SK-N-SH treated with all-trans-retinoic acid at 6 μM for 48 hours (cell line): ENCODE measurements around the gene HCRTR1.

ENCODE experiments used
- ATAC-seq: fragments of 200-7000 bp; cut with Tn5 transposase; 3 replicates; pipeline ENCODE4 v1.9.1; 2020; ENCODE audit warnings: mild to moderate bottlenecking, moderate library complexity
- ARNTL ChIP-seq: fragments of 450-650 bp; formaldehyde crosslinking; IDR thresholded peaks from 2 replicates; pipeline ENCODE4 v1.5.0; 2020; ENCODE audit warnings: low read depth, mild to moderate bottlenecking, moderate library complexity, borderline replicate concordance
- CSDC2 ChIP-seq: fragments of 250-450 bp; sonication (Bioruptor Pico); IDR thresholded peaks from 2 replicates; pipeline ENCODE4 v1.5.0; 2020; ENCODE audit warnings: mild to moderate bottlenecking, moderate library complexity
- ESRRG ChIP-seq: fragments of 250-450 bp; sonication (Bioruptor Pico); IDR thresholded peaks from 2 replicates; pipeline ENCODE4 v1.6.1; 2021; ENCODE audit warnings: mild to moderate bottlenecking
- GLIS3 ChIP-seq: fragments of 250-450 bp; sonication (Bioruptor Pico); IDR thresholded peaks from 2 replicates; pipeline ENCODE4 v1.5.0; 2020; ENCODE audit warnings: mild to moderate bottlenecking, moderate library complexity
- ISL1 ChIP-seq: fragments of 250-450 bp; sonication (Bioruptor Pico); IDR thresholded peaks from 2 replicates; pipeline ENCODE4 v2.1.2; 2022; ENCODE audit warnings: mild to moderate bottlenecking, moderate library complexity
- OSR1 ChIP-seq: fragments of 250-450 bp; sonication (Bioruptor Pico); IDR thresholded peaks from 2 replicates; pipeline ENCODE4 v1.8.0; 2022; ENCODE audit warnings: moderate library complexity, mild to moderate bottlenecking, inconsistent platforms
- PPARA ChIP-seq: fragments of 250-450 bp; sonication (Bioruptor Pico); IDR thresholded peaks from 2 replicates; pipeline ENCODE4 v1.5.0; 2020; ENCODE audit warnings: mild to moderate bottlenecking, borderline replicate concordance
- RARB ChIP-seq: fragments of 250-450 bp; sonication (Bioruptor Pico); IDR thresholded peaks from 2 replicates; pipeline ENCODE4 v1.8.0; 2021; ENCODE audit warnings: mild to moderate bottlenecking, moderate library complexity
- SNAI2 ChIP-seq: fragments of 250-450 bp; sonication (Bioruptor Pico); IDR thresholded peaks from 2 replicates; pipeline ENCODE4 v1.5.0; 2020; ENCODE audit warnings: mild to moderate bottlenecking, moderate library complexity
- TCF4 ChIP-seq: fragments of 250-450 bp; sonication (Bioruptor Pico); IDR thresholded peaks from 2 replicates; pipeline ENCODE4 v1.8.0; 2021; ENCODE audit warnings: mild to moderate bottlenecking, moderate library complexity, borderline replicate concordance
- TOX ChIP-seq: fragments of 250-450 bp; sonication (Bioruptor Pico); IDR thresholded peaks from 2 replicates; pipeline ENCODE4 v1.8.0; 2021; ENCODE audit warnings: mild to moderate bottlenecking, moderate library complexity, borderline replicate concordance
- ZC3H10 ChIP-seq: fragments of 250-450 bp; sonication (Bioruptor Pico); IDR thresholded peaks from 2 replicates; pipeline ENCODE4 v1.5.1; 2021; ENCODE audit warnings: mild to moderate bottlenecking, moderate library complexity
- ZFP3 ChIP-seq: fragments of 250-450 bp; sonication (Bioruptor Pico); IDR thresholded peaks from 2 replicates; pipeline ENCODE4 v1.5.0; 2020; ENCODE audit warnings: mild to moderate bottlenecking, moderate library complexity
- ZFP30 ChIP-seq: fragments of 450-650 bp; formaldehyde crosslinking; IDR thresholded peaks from 2 replicates; pipeline ENCODE4 v1.5.0; 2022; ENCODE audit warnings: mild to moderate bottlenecking, moderate library complexity
- ZNF565 ChIP-seq: fragments of 450-650 bp; formaldehyde crosslinking; conservative IDR thresholded peaks from 2 replicates; pipeline ENCODE4 v1.5.0; 2020; ENCODE audit warnings: low read depth, mild to moderate bottlenecking, moderate library complexity
- ZNF70 ChIP-seq: fragments of 450-650 bp; formaldehyde crosslinking; IDR thresholded peaks from 2 replicates; pipeline ENCODE4 v1.5.0; 2020; ENCODE audit warnings: mild to moderate bottlenecking, moderate library complexity
- ZNF8 ChIP-seq: fragments of 450-650 bp; formaldehyde crosslinking; IDR thresholded peaks from 2 replicates; pipeline ENCODE4 v1.5.0; 2020; ENCODE audit warnings: mild to moderate bottlenecking, moderate library complexity
- TF ChIP-seq, protein P1 (sequence below): fragments of 250-450 bp; sonication (Bioruptor Pico); IDR thresholded peaks from 2 replicates; pipeline ENCODE4 v1.5.1; 2021; ENCODE audit warnings: mild to moderate bottlenecking, moderate library complexity
- TF ChIP-seq, protein P2 (sequence below): fragments of 250-450 bp; sonication (Bioruptor Pico); IDR thresholded peaks from 2 replicates; pipeline ENCODE4 v1.5.1; 2020; ENCODE audit warnings: low read depth, mild to moderate bottlenecking, moderate library complexity
- TF ChIP-seq, protein P3 (sequence below): fragments of 250-450 bp; sonication (Bioruptor Pico); IDR thresholded peaks from 2 replicates; pipeline ENCODE4 v1.8.0; 2021; ENCODE audit warnings: low read depth, mild to moderate bottlenecking, moderate library complexity, borderline replicate concordance
- TF ChIP-seq, protein P4 (sequence below): fragments of 250-450 bp; sonication (Bioruptor Pico); IDR thresholded peaks from 2 replicates; pipeline ENCODE4 v1.5.0; 2020; ENCODE audit warnings: mild to moderate bottlenecking, moderate library complexity
- TF ChIP-seq, protein P5 (sequence below): fragments of 250-450 bp; sonication (Bioruptor Pico); IDR thresholded peaks from 2 replicates; pipeline ENCODE4 v1.8.0; 2020; ENCODE audit warnings: mild to moderate bottlenecking, moderate library complexity, borderline replicate concordance

The HCRTR1 gene

DNA sequence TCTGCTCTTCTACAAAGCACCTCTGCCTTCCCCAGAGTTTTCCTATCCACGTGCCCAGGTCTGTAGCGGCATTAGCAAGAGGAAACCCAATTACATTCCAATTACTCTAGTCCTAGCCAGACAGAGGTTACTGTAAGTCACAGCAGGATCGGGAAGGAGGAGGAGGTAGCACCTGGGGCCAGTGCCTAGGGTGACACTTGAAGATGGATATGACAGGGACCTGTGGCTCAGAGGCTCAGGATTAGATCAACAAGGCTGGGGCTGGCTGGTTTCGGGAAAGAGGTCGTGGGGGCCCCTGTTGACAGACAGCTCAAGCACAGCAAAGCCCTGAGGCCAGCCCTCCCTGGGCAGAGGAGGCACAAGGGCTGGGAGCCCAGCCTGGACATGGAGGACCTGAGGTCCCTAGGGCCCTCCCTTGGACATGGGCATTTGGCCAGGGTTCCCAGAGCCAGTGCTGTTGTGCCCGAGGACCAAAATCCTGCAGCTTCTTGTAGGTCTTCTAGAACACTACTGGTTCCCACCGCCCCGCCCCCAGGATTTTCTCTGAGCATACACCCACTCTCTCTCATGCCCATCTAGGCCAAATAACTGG is 3.0 kb upstream of the HCRTR1 start (continued):
- TF ChIP-seq, protein P1, sequence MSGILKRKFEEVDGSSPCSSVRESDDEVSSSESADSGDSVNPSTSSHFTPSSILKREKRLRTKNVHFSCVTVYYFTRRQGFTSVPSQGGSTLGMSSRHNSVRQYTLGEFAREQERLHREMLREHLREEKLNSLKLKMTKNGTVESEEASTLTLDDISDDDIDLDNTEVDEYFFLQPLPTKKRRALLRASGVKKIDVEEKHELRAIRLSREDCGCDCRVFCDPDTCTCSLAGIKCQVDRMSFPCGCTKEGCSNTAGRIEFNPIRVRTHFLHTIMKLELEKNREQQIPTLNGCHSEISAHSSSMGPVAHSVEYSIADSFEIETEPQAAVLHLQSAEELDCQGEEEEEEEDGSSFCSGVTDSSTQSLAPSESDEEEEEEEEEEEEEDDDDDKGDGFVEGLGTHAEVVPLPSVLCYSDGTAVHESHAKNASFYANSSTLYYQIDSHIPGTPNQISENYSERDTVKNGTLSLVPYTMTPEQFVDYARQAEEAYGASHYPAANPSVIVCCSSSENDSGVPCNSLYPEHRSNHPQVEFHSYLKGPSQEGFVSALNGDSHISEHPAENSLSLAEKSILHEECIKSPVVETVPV (CRISPR knock-in tag), result no peak
- TF ChIP-seq ESRRG (no peak), TOX (no peak), ZNF70 (CRISPR knock-in tag) (no peak)

DNA sequence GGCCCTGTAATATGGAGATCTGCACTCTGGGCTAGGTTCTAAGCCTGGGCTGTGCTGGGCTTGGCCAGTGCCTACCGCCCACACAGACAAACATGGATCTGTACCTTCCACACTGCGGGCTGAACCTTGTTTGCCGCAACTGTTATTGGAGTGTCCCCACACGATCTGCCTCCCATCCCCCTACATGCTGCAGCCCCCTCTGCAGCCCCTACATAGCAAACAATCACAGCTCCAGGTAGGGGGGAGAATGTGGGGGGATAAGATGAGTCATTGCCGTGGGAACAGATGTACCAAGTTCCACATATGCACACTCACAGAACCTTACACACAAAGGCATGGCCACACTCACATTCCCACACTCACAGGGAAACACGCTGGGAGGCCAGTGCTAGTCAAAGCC is 2.1 kb upstream of the HCRTR1 start:
- TF ChIP-seq TCF4 (CRISPR knock-in tag), result no peak
- TF ChIP-seq, protein P2, sequence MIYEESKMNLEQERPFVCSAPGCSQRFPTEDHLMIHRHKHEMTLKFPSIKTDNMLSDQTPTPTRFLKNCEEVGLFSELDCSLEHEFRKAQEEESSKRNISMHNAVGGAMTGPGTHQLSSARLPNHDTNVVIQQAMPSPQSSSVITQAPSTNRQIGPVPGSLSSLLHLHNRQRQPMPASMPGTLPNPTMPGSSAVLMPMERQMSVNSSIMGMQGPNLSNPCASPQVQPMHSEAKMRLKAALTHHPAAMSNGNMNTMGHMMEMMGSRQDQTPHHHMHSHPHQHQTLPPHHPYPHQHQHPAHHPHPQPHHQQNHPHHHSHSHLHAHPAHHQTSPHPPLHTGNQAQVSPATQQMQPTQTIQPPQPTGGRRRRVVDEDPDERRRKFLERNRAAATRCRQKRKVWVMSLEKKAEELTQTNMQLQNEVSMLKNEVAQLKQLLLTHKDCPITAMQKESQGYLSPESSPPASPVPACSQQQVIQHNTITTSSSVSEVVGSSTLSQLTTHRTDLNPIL (CRISPR knock-in tag), result no peak
- TF ChIP-seq SNAI2 (CRISPR knock-in tag), result no peak
- no peak for ATAC-seq

DNA sequence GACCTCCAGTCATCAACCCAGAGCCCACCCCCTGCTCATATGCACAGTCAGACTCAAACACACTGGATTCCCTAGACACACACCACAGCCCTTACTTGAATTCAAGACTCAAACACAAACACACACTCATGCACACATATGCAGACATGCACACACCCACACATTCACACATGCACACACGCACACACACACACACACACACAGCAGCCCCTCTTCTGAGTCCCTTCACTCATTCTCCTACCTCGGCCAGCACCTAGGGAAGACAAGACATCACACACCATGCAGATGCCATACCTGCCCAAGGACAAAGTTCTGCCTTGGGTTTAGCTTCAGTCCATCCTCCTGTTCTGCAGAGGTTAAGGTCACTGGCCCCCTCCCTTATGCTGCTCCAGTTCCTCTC is 1.6 kb upstream of the HCRTR1 start:
- TF ChIP-seq RARB (CRISPR knock-in tag) (no peak), OSR1 (CRISPR knock-in tag) (no peak), CSDC2 (CRISPR knock-in tag) (no peak), ZNF8 (no peak), SNAI2 (CRISPR knock-in tag) (no peak)
- TF ChIP-seq, protein P3, sequence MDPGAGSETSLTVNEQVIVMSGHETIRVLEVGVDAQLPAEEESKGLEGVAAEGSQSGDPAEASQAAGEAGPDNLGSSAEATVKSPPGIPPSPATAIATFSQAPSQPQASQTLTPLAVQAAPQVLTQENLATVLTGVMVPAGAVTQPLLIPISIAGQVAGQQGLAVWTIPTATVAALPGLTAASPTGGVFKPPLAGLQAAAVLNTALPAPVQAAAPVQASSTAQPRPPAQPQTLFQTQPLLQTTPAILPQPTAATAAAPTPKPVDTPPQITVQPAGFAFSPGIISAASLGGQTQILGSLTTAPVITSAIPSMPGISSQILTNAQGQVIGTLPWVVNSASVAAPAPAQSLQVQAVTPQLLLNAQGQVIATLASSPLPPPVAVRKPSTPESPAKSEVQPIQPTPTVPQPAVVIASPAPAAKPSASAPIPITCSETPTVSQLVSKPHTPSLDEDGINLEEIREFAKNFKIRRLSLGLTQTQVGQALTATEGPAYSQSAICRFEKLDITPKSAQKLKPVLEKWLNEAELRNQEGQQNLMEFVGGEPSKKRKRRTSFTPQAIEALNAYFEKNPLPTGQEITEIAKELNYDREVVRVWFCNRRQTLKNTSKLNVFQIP (CRISPR knock-in tag), result no peak
- TF ChIP-seq, protein P1 (CRISPR knock-in tag), result no peak
- ATAC-seq, result no peak

DNA sequence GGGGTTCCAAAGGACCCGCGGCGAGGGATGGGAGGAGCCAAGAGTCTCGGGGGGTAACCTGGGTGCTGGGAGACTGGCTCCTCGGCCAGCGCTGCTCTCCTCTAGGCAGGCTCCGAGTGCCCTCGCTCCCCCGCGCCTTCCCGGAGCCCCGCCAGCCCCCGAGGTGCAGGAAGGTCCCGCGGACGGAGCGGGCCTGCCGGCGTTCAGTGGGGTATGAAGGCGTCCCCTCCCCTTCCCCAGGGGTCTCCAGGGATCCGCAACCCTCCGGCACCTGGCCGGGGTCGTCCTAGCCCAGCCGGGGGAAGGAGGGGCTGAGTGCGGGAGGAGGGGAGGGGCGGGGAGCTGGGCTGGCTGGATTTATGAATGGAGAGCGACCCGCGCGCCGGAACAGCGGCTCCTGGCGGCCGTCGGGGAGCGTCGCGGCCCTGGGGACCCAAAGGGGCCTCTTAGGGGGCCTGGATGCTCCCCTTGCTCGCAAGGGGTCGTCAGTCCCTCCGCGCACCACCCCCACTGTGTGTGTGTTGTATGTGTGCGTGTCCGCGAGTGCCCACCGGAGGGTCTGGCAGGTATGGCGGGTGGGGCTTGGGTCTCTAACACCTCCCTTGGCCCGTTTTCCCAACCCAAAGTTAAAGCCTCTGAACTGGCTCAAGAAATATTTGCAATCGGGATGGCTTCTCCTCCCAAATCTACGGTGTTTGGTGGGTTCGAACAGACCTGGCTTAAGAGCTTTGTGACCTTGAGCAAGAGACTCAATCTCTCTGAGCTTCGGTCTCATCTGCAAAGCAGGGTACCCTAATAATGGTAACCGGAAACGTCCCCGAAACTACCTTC is 642 bp downstream of the HCRTR1 start:
- peak; percentile 89 for ATAC-seq
- TF ChIP-seq ZNF70 (CRISPR knock-in tag), result no peak
- TF ChIP-seq TCF4 (CRISPR knock-in tag), result no peak
- TF ChIP-seq ARNTL (CRISPR knock-in tag), result no peak
- no peak for TF ChIP-seq ISL1
- no peak for TF ChIP-seq ZC3H10
- TF ChIP-seq, protein P1 (CRISPR knock-in tag), result no peak
- no peak for TF ChIP-seq PPARA (CRISPR knock-in tag)
- no peak for TF ChIP-seq OSR1 (CRISPR knock-in tag)
- TF ChIP-seq ESRRG, result no peak
- TF ChIP-seq CSDC2 (CRISPR knock-in tag), result no peak
- no peak for TF ChIP-seq ZNF565
- no peak for TF ChIP-seq TOX
- no peak for TF ChIP-seq ZFP3 (CRISPR knock-in tag)
- TF ChIP-seq ZFP30 (CRISPR knock-in tag), result no peak
- TF ChIP-seq, protein P4, sequence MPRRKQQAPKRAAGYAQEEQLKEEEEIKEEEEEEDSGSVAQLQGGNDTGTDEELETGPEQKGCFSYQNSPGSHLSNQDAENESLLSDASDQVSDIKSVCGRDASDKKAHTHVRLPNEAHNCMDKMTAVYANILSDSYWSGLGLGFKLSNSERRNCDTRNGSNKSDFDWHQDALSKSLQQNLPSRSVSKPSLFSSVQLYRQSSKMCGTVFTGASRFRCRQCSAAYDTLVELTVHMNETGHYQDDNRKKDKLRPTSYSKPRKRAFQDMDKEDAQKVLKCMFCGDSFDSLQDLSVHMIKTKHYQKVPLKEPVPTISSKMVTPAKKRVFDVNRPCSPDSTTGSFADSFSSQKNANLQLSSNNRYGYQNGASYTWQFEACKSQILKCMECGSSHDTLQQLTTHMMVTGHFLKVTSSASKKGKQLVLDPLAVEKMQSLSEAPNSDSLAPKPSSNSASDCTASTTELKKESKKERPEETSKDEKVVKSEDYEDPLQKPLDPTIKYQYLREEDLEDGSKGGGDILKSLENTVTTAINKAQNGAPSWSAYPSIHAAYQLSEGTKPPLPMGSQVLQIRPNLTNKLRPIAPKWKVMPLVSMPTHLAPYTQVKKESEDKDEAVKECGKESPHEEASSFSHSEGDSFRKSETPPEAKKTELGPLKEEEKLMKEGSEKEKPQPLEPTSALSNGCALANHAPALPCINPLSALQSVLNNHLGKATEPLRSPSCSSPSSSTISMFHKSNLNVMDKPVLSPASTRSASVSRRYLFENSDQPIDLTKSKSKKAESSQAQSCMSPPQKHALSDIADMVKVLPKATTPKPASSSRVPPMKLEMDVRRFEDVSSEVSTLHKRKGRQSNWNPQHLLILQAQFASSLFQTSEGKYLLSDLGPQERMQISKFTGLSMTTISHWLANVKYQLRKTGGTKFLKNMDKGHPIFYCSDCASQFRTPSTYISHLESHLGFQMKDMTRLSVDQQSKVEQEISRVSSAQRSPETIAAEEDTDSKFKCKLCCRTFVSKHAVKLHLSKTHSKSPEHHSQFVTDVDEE (CRISPR knock-in tag), result no peak
- TF ChIP-seq GLIS3 (CRISPR knock-in tag), result no peak
- TF ChIP-seq, protein P5, sequence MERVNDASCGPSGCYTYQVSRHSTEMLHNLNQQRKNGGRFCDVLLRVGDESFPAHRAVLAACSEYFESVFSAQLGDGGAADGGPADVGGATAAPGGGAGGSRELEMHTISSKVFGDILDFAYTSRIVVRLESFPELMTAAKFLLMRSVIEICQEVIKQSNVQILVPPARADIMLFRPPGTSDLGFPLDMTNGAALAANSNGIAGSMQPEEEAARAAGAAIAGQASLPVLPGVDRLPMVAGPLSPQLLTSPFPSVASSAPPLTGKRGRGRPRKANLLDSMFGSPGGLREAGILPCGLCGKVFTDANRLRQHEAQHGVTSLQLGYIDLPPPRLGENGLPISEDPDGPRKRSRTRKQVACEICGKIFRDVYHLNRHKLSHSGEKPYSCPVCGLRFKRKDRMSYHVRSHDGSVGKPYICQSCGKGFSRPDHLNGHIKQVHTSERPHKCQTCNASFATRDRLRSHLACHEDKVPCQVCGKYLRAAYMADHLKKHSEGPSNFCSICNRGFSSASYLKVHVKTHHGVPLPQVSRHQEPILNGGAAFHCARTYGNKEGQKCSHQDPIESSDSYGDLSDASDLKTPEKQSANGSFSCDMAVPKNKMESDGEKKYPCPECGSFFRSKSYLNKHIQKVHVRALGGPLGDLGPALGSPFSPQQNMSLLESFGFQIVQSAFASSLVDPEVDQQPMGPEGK (CRISPR knock-in tag), result no peak
- TF ChIP-seq, all 23 proteins: peak for 0
